A673 (cell line): Measurements from ENCODE around the gene RERE.

Source experiments
- EZH2 ChIP-seq: fragments of 200-600 bp; sonication (generic); IDR thresholded peaks from 2 replicates; pipeline ENCODE4 v1.6.1; 2017; ENCODE audit warnings: borderline replicate concordance, low read depth, mild to moderate bottlenecking, mixed read lengths, antibody characterized with exemption, low read length; ENCODE audit not compliant: poor library complexity, severe bottlenecking
- TF ChIP-seq, protein P1 (sequence below): fragments of 300-800, 200-600 bp; sonication (generic); conservative IDR thresholded peaks from 2 replicates; pipeline ENCODE4 v1.5.1; 2017; ENCODE audit warnings: low read depth, mild to moderate bottlenecking, antibody characterized with exemption, low read length, moderate library complexity, mixed read lengths

DNA sequence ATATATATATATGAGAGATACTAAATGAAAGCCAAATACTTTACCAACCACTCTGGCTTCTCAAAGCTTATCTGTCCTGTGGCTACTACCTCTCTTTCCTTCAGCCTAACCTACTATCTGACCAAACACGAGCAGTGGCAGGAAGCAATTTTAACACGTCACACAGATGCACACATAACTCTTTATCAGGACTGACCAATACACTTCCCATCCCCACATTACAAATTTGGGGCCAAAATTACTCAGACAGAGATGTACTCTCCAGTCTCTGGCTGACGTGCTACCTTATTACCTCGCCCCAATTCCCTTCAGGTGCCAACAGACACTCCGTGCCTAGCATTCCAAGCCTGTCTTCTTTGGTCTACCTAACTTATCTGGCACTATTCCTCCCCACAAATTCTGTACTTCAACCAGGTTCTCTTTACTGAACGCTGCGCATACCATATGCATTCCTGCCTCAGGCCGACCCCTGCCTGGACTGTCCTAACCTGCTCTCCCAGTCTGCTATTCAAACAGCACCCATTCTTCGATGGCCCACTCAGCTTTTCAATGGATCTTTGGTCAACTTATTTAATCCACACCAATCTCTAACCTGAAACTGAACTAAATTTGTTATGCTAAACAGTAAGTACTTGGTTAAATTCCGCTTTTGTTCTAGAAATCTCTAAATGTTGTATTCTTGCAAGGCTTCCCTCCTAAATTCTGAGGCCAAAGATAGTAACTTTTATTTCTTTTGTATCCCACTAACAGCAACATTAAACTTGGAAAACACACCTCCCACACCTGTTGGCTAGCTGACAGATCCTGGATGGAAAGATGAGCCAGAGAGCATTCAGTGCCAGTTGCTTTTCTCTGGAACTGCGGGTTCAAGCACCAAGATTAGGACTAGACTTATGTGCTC lies 27.9 kb downstream of the RERE start:
- TF ChIP-seq EZH2 = no peak
- TF ChIP-seq, protein P1, sequence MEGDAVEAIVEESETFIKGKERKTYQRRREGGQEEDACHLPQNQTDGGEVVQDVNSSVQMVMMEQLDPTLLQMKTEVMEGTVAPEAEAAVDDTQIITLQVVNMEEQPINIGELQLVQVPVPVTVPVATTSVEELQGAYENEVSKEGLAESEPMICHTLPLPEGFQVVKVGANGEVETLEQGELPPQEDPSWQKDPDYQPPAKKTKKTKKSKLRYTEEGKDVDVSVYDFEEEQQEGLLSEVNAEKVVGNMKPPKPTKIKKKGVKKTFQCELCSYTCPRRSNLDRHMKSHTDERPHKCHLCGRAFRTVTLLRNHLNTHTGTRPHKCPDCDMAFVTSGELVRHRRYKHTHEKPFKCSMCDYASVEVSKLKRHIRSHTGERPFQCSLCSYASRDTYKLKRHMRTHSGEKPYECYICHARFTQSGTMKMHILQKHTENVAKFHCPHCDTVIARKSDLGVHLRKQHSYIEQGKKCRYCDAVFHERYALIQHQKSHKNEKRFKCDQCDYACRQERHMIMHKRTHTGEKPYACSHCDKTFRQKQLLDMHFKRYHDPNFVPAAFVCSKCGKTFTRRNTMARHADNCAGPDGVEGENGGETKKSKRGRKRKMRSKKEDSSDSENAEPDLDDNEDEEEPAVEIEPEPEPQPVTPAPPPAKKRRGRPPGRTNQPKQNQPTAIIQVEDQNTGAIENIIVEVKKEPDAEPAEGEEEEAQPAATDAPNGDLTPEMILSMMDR = no peak
